Femur (tissue), 1 donor: ENCODE data around the gene CCDC88B.

Source experiments
- DNase-seq: peaks from one replicate; pipeline ENCODE4 v3.0.0-alpha.2; 2017

CCDC88B gene

GRCh38 chr11:64385945-64386704, 46.1 kb downstream of the CCDC88B start:
- DNase-seq = no peak

- no peak for DNase-seq
Observed at GRCh38 chr11:64387916-64388315, 47.9 kb downstream of the CCDC88B start.

GRCh38 chr11:64388894-64389293, 48.9 kb downstream of the CCDC88B start:
- DNase-seq = no peak

- no peak for DNase-seq
Observed at GRCh38 chr11:64389851-64390250, 49.8 kb downstream of the CCDC88B start.

GRCh38 chr11:64390558-64390957, 50.6 kb downstream of the CCDC88B start:
- DNase-seq = no peak

- no peak for DNase-seq
Observed at GRCh38 chr11:64391839-64392238, 51.8 kb downstream of the CCDC88B start.

GRCh38 chr11:64395545-64396078, 55.6 kb downstream of the CCDC88B start:
- DNase-seq = no peak

- peak; percentile 65 for DNase-seq
Observed at GRCh38 chr11:64396079-64396591, 56.1 kb downstream of the CCDC88B start.

- DNase-seq = no peak
Observed at GRCh38 chr11:64400102-64400501, 60.1 kb downstream of the CCDC88B start.

- DNase-seq = no peak
Observed at GRCh38 chr11:64400667-64401066, 60.7 kb downstream of the CCDC88B start.

GRCh38 chr11:64401775-64402174, 61.8 kb downstream of the CCDC88B start:
- DNase-seq = no peak

- DNase-seq = no peak
Observed at GRCh38 chr11:64403106-64403505, 63.1 kb downstream of the CCDC88B start.

- DNase-seq = peak; percentile 79
Observed at GRCh38 chr11:64406221-64406946, 66.4 kb downstream of the CCDC88B start.
